Osteocyte (in vitro differentiated cells): ENCODE measurements around the gene PIP5K1B. TPM values are rescaled to one million over a fixed set of nuclear protein-coding genes. Genes with fewer than 3 reads are reported as not detected.

Source experiments
- DNase-seq: peaks from one replicate; pipeline ENCODE4 v3.0.0; 2021; ENCODE audit warnings: mixed read lengths; ENCODE audit not compliant: unreplicated experiment; ENCODE audit errors: extremely low spot score
- H3K27ac Mint-ChIP-seq: one replicate; pipeline ENCODE4 v1.8.0; 2021; ENCODE audit warnings: mild to moderate bottlenecking, mixed read lengths; ENCODE audit not compliant: unreplicated experiment
- H3K27me3 Mint-ChIP-seq: one replicate; pipeline ENCODE4 v1.8.0; 2021; ENCODE audit warnings: mixed read lengths; ENCODE audit not compliant: unreplicated experiment
- H3K36me3 Mint-ChIP-seq: one replicate; pipeline ENCODE4 v1.8.0; 2021; ENCODE audit warnings: mixed read lengths; ENCODE audit not compliant: unreplicated experiment
- H3K4me1 Mint-ChIP-seq: one replicate; pipeline ENCODE4 v1.8.0; 2021; ENCODE audit warnings: mixed read lengths; ENCODE audit not compliant: unreplicated experiment
- H3K4me3 Mint-ChIP-seq: one replicate; pipeline ENCODE4 v1.8.0; 2021; ENCODE audit warnings: mild to moderate bottlenecking, moderate library complexity, mixed read lengths; ENCODE audit not compliant: unreplicated experiment
- H3K9me3 Mint-ChIP-seq: one replicate; pipeline ENCODE4 v1.8.0; 2021; ENCODE audit warnings: mixed read lengths; ENCODE audit not compliant: unreplicated experiment
- total RNA-seq: library from RNA; stranded (reverse); gene quantifications from 2 replicates; pipeline ENCODE4 v1.2.1, GENCODE V29; 2021
- TF ChIP-seq, protein P1 (sequence below): fragments of 200-600 bp; sonication (generic); IDR thresholded peaks from 2 replicates; pipeline ENCODE4 v1.5.0; 2021; ENCODE audit warnings: antibody characterized with exemption, mild to moderate bottlenecking, moderate library complexity

PIP5K1B gene
- total RNA-seq, 1 donor from 2014 or later, result not detected

DNA sequence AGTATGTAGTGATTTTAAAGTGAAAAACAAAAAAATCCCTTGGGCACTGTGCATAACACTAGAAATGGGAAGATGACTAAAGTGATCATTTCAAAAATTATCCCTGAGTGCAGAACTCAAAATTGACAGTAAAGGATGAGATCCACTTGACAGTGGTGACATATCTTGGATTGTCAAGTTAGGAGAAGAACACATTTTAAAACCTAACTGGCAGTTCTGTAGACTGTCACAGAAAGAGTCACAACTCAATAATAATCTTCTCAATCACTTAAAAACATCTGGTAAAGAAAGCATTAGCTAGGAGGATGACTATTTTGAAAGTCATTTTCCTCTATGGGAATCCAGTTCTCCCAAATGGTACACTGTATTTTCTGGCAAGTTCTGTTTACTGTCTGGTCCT lies 127.1 kb downstream of the PIP5K1B start:
- Mint-ChIP-seq H3K27me3 (no peaks in the 10 kb centered on the region), H3K36me3 (no peaks in the 10 kb centered on the region), H3K9me3 (no peaks in the 10 kb centered on the region), H3K27ac (no peak overlapping the region), H3K4me1 (no peaks in the 10 kb centered on the region), H3K4me3 (no peak overlapping the region)
- TF ChIP-seq, protein P1, sequence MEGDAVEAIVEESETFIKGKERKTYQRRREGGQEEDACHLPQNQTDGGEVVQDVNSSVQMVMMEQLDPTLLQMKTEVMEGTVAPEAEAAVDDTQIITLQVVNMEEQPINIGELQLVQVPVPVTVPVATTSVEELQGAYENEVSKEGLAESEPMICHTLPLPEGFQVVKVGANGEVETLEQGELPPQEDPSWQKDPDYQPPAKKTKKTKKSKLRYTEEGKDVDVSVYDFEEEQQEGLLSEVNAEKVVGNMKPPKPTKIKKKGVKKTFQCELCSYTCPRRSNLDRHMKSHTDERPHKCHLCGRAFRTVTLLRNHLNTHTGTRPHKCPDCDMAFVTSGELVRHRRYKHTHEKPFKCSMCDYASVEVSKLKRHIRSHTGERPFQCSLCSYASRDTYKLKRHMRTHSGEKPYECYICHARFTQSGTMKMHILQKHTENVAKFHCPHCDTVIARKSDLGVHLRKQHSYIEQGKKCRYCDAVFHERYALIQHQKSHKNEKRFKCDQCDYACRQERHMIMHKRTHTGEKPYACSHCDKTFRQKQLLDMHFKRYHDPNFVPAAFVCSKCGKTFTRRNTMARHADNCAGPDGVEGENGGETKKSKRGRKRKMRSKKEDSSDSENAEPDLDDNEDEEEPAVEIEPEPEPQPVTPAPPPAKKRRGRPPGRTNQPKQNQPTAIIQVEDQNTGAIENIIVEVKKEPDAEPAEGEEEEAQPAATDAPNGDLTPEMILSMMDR, result no peak
- no peak for DNase-seq

DNA sequence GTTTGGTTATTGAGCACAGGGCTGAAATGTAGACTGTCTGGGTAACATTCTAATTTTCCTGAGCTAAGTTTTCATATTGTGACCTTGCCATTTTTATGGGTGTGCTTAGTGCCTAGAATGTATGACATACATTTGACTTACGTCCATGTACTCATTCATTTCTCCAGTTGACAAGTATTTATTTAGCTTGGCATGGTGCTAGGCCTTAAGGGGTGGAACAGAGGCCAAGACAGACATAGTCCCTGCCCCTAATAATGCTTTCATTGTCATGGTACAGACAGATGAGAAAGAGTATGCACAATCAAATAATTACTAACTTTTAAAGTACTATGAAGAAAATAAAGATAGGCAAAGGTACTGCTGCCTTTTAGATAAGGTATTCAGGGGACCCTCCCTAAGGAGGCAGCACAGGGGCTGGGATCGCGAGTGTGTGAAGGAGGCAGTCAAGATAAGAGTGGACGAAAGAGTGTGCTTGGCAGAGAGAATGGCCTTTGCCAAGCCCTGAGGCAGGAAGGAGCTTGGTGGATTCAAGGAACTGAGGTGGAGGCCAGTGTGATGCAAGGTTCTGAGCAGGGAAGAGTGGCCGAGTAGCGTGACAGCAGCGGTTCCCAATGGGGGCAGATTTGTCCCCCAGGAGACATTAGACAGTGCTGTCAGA lies 128.0 kb downstream of the PIP5K1B start:
- H3K27ac Mint-ChIP-seq, result no peak overlapping the region
- TF ChIP-seq, protein P1, result no peak
- no peaks in the 10 kb centered on the region for H3K27me3 Mint-ChIP-seq
- no peak overlapping the region for H3K4me3 Mint-ChIP-seq
- H3K9me3 Mint-ChIP-seq, result no peaks in the 10 kb centered on the region
- DNase-seq, result no peak
- H3K4me1 Mint-ChIP-seq, result no peaks in the 10 kb centered on the region
- H3K36me3 Mint-ChIP-seq, result no peaks in the 10 kb centered on the region

DNA sequence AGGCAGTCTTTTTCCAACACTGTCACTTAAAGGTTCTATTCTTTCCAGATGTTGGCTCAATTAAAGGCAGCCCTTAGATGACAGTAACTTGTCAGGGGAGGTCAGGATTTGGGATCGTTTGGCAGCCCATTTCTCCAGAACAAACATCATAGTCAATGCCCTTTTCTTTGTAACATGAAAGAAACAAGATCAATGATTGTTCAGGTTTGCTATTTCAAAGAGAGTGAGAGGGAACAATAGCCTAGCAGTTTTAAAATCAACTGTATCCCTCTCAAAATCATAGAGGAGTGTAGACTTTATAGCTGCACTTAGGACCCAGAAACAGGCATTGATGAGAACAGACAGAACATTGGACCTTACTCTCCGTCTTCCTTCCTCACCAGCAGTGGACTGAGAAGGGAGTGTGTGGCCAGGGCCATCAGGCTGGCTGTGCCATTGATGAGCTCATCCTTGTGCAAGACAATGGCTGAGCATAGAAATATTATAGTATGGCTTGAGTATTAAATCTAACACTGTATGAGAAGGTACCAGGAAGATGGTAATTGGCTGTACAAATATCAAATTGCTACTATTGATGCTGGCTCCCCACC lies 130.0 kb downstream of the PIP5K1B start:
- no peaks in the 10 kb centered on the region for H3K36me3 Mint-ChIP-seq
- no peaks in the 10 kb centered on the region for H3K4me1 Mint-ChIP-seq
- no peak for DNase-seq
- TF ChIP-seq, protein P1, result no peak
- H3K27me3 Mint-ChIP-seq, result peaks cover 2% of the 10 kb centered on the region
- no peak overlapping the region for H3K27ac Mint-ChIP-seq
- H3K9me3 Mint-ChIP-seq, result no peaks in the 10 kb centered on the region
- H3K4me3 Mint-ChIP-seq, result no peak overlapping the region

DNA sequence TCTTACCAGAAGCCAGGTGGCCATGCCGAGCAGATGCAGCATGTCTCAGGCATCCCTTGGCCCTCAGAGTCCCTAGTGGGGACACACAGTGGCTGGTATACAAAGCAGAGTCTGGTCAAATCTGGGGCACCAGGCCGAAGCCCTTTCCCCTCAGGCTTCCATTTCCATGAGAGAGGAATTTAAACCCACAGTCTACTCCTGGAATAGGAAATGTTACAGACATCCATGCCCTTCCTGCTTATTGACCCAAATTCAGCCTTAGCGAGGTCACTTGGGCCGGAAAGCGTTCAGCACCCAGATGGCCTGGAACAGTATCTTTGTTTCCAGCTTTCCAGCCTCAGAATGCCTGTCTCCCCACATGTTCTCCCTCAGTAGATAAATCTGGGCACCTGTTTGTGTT lies 131.7 kb downstream of the PIP5K1B start:
- H3K36me3 Mint-ChIP-seq, result no peaks in the 10 kb centered on the region
- peaks cover 2% of the 10 kb centered on the region for H3K27me3 Mint-ChIP-seq
- no peak overlapping the region for H3K27ac Mint-ChIP-seq
- TF ChIP-seq, protein P1, result no peak
- no peaks in the 10 kb centered on the region for H3K4me1 Mint-ChIP-seq
- no peak for DNase-seq
- no peaks in the 10 kb centered on the region for H3K9me3 Mint-ChIP-seq
- no peak overlapping the region for H3K4me3 Mint-ChIP-seq

DNA sequence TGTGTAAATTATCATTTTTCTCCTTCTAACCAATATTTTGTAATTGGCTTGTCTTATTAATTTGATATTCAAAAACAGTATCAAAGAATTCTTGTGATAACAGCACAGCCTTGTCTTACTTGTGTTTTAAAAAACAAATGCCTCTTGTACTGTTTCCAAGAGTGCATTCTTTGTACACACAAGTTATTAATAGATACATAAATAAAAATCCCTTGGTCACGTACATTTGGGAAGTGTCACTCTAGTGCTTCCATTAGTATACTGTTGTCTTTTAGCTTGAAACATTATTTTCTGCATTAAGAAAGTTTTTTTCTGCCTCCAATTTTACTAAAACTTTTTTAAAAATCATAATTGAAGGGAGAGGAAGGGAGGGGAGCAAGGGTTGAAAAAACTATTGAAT lies 133.2 kb downstream of the PIP5K1B start:
- TF ChIP-seq, protein P1, result no peak
- DNase-seq, result no peak
- Mint-ChIP-seq H3K36me3 (no peaks in the 10 kb centered on the region), H3K4me3 (no peak overlapping the region), H3K27ac (no peak overlapping the region), H3K27me3 (peaks cover 2% of the 10 kb centered on the region), H3K9me3 (no peaks in the 10 kb centered on the region), H3K4me1 (no peaks in the 10 kb centered on the region)
